Astrocyte (in vitro differentiated cells and primary cell): ENCODE measurements around the gene TANGO2. TPM values are rescaled to one million over a fixed set of nuclear protein-coding genes. Genes with fewer than 3 reads are reported as not detected.

Experiments
- DNase-seq: peaks from one replicate; pipeline ENCODE4 v3.0.0-alpha.2; 2010; ENCODE audit warnings: low read depth
- FAIRE-seq: peaks from 2 replicates; lab custom pipeline; 2011; peaks lifted over from hg19 to GRCh38; lab: Jason Lieb, UNC
- H2AFZ ChIP-seq: 2 replicates; pipeline ENCODE4 v1.6.0; 2012; ENCODE audit warnings: low read depth, low read length, inconsistent platforms
- H3K27ac ChIP-seq: 2 replicates; pipeline ENCODE4 v1.5.1; 2011; ENCODE audit warnings: low read depth, low read length, inconsistent platforms
- H3K27me3 ChIP-seq: 2 replicates; pipeline ENCODE4 v1.6.0; 2011; ENCODE audit warnings: low read length, inconsistent platforms; ENCODE audit not compliant: insufficient read depth
- H3K36me3 ChIP-seq: 2 replicates; pipeline ENCODE4 v1.5.1; 2011; ENCODE audit warnings: low read length, inconsistent platforms; ENCODE audit not compliant: insufficient read depth
- H3K4me1 ChIP-seq: 2 replicates; pipeline ENCODE4 v1.5.1; 2011; ENCODE audit warnings: low read length, inconsistent platforms; ENCODE audit not compliant: insufficient read depth
- H3K4me2 ChIP-seq: 2 replicates; pipeline ENCODE4 v1.6.0; 2012; ENCODE audit warnings: low read length, inconsistent platforms
- H3K4me3 ChIP-seq: 2 replicates; pipeline ENCODE4 v1.5.1; 2011; ENCODE audit warnings: low read depth, mild to moderate bottlenecking, low read length, inconsistent platforms; ENCODE audit not compliant: insufficient read depth
- H3K79me2 ChIP-seq: 2 replicates; pipeline ENCODE4 v1.6.0; 2012; ENCODE audit warnings: mild to moderate bottlenecking, low read length, inconsistent platforms; ENCODE audit not compliant: insufficient read depth
- H3K9ac ChIP-seq: 2 replicates; pipeline ENCODE4 v1.6.0; 2012; ENCODE audit warnings: mild to moderate bottlenecking, low read length, inconsistent platforms
- H3K9me3 ChIP-seq: 2 replicates; pipeline ENCODE4 v1.5.1; 2012; ENCODE audit warnings: low read depth, mild to moderate bottlenecking, low read length, inconsistent platforms; ENCODE audit not compliant: insufficient read depth
- H4K20me1 ChIP-seq: 2 replicates; pipeline ENCODE4 v1.6.0; 2012; ENCODE audit warnings: low read length, inconsistent platforms; ENCODE audit not compliant: insufficient read depth
- H3K27ac Mint-ChIP-seq: one replicate; pipeline ENCODE4 v1.8.0; 2021; ENCODE audit warnings: mild to moderate bottlenecking, mixed read lengths; ENCODE audit not compliant: unreplicated experiment
- H3K27me3 Mint-ChIP-seq: one replicate; pipeline ENCODE4 v1.8.0; 2021; ENCODE audit warnings: low read depth, mixed read lengths; ENCODE audit not compliant: unreplicated experiment
- H3K36me3 Mint-ChIP-seq: one replicate; pipeline ENCODE4 v1.8.0; 2021; ENCODE audit warnings: low read depth, mixed read lengths; ENCODE audit not compliant: unreplicated experiment
- H3K4me1 Mint-ChIP-seq: one replicate; pipeline ENCODE4 v1.8.0; 2021; ENCODE audit warnings: low read depth, mixed read lengths; ENCODE audit not compliant: unreplicated experiment
- H3K4me3 Mint-ChIP-seq: one replicate; pipeline ENCODE4 v1.8.0; 2021; ENCODE audit warnings: mild to moderate bottlenecking, moderate library complexity, mixed read lengths; ENCODE audit not compliant: unreplicated experiment
- H3K9me3 Mint-ChIP-seq: one replicate; pipeline ENCODE4 v1.8.0; 2021; ENCODE audit warnings: mild to moderate bottlenecking, mixed read lengths; ENCODE audit not compliant: unreplicated experiment
- EZH2 ChIP-seq: IDR thresholded peaks from 2 replicates; pipeline ENCODE4 v1.6.1; 2012; ENCODE audit warnings: mild to moderate bottlenecking, low read length, inconsistent platforms; ENCODE audit not compliant: insufficient read depth
- total RNA-seq: library from RNA; stranded (reverse); gene quantifications from 2 replicates; pipeline ENCODE4 v1.2.1, GENCODE V29; 2021
- TF ChIP-seq, protein P1 (sequence below): IDR thresholded peaks from 2 replicates; pipeline ENCODE4 v1.5.1; 2011; ENCODE audit warnings: low read depth, mild to moderate bottlenecking, inconsistent platforms, low read length, moderate library complexity; ENCODE audit not compliant: insufficient read depth

TANGO2 gene
- total RNA-seq, 1 donor from 2014 or later, result 28.0 TPM

DNA sequence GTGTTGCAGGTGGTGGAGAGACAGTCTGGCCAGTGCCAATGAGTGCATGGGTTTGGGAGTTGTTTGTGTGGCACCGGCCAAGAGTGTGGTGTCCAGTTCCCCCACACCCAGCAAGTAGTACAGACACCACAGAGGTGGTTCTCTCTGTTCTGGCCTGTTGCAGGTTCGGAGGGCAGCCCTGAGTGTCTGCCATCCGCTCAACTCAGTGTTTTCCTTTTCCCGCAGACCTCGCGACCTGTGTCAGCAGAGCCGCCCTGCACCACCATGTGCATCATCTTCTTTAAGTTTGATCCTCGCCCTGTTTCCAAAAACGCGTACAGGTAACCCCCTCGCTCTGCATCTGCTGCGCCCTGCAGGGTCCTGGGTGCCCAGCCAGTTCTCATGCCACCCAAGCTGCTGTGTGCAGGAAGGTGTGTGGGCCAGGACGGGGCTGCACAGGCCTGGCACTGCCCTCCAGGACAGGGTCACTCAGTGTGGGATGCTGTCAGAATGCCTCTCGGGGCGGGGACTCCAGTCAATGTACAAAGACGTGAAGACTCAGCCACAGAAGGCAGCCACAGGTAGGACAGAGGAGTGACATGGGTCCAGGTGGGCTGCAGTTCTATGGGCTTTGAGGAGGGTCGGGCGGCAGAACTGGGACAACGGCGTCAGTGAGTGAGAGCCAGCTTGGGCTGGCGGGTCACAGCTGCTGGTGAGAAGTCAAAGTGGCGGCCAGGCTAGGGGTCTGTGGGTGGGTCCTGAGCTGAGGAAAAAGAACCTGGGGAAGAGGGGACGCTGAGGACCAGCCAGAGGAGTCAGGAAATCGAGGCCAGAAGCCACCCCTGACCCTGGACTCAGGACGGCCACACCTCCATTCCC, 15.9 kb downstream of the TANGO2 start:
- DNase-seq, result no peak
- no peak for TF ChIP-seq EZH2
- TF ChIP-seq, protein P1, sequence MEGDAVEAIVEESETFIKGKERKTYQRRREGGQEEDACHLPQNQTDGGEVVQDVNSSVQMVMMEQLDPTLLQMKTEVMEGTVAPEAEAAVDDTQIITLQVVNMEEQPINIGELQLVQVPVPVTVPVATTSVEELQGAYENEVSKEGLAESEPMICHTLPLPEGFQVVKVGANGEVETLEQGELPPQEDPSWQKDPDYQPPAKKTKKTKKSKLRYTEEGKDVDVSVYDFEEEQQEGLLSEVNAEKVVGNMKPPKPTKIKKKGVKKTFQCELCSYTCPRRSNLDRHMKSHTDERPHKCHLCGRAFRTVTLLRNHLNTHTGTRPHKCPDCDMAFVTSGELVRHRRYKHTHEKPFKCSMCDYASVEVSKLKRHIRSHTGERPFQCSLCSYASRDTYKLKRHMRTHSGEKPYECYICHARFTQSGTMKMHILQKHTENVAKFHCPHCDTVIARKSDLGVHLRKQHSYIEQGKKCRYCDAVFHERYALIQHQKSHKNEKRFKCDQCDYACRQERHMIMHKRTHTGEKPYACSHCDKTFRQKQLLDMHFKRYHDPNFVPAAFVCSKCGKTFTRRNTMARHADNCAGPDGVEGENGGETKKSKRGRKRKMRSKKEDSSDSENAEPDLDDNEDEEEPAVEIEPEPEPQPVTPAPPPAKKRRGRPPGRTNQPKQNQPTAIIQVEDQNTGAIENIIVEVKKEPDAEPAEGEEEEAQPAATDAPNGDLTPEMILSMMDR, result no peak
- H3K9ac ChIP-seq, result no peak overlapping the region
- H3K79me2 ChIP-seq, result peaks cover 12% of the 10 kb centered on the region
- Mint-ChIP-seq H3K4me3 (no peak overlapping the region), H3K36me3 (peaks cover 25% of the 10 kb centered on the region), H3K27me3 (no peaks in the 10 kb centered on the region), H3K9me3 (peaks cover 4% of the 10 kb centered on the region), H3K4me1 (no peaks in the 10 kb centered on the region), H3K27ac (no peak overlapping the region)
- no peak overlapping the region for H3K4me2 ChIP-seq
- no peak overlapping the region for H3K27ac ChIP-seq
- H3K27me3 ChIP-seq, result no peaks in the 10 kb centered on the region
- H2AFZ ChIP-seq, result no peak overlapping the region
- H3K36me3 ChIP-seq, result no peaks in the 10 kb centered on the region
- peaks cover 49% of the 10 kb centered on the region for H4K20me1 ChIP-seq
- no peaks in the 10 kb centered on the region for H3K9me3 ChIP-seq
- H3K4me1 ChIP-seq, result no peaks in the 10 kb centered on the region
- H3K4me3 ChIP-seq, result no peak overlapping the region
- FAIRE-seq, result no peak

DNA sequence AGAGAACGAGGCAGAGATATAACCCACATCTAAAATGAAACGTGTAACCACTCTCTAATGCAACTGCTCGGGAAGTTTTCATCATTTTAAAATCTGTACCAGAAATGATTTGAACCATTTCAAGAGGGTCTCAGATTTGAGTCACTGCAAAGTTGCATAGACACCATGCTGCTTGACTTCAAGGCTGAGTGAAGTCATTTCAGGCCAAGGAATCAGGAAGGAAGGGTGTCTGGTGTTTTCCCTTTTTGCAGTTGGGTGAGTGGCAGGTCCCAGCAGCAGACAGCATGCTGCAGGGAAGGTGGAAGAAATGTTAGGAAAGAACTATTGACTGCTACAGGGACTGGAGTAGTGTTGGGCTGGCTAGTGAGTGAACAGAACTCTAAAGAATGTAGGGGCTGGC, 16.5 kb downstream of the TANGO2 start:
- no peak for DNase-seq
- Histone ChIP-seq H3K27ac (no peak overlapping the region), H2AFZ (no peak overlapping the region), H3K9ac (no peak overlapping the region), H3K4me1 (no peaks in the 10 kb centered on the region), H3K4me3 (no peak overlapping the region), H4K20me1 (peaks cover 45% of the 10 kb centered on the region), H3K36me3 (no peaks in the 10 kb centered on the region), H3K9me3 (no peaks in the 10 kb centered on the region), H3K27me3 (no peaks in the 10 kb centered on the region), H3K79me2 (peaks cover 8% of the 10 kb centered on the region), H3K4me2 (no peak overlapping the region)
- Mint-ChIP-seq H3K4me1 (no peaks in the 10 kb centered on the region), H3K27ac (no peak overlapping the region), H3K36me3 (peaks cover 29% of the 10 kb centered on the region), H3K4me3 (peak overlapping the region; percentile 72), H3K9me3 (peaks cover 4% of the 10 kb centered on the region), H3K27me3 (no peaks in the 10 kb centered on the region)
- TF ChIP-seq EZH2, result no peak
- TF ChIP-seq, protein P1, result no peak
- no peak for FAIRE-seq

DNA sequence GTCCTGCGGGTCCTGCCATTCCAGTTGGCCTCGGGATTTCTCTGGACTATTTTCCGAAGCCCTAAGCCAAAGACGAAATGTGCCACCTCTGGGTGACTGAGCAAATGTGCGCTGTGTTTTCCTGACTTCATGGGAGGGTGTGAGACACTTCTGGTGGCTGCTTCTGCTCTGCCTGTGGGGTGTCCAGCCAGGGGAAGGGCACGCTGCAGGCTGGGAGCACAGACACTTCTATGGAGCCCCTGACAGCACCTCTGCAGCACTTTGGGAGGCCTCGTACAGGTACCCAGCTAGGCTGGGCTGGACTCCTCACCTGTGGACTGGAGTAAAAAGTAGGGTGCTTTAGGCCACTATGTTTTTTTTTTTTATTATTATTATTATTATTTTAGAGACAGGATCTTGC, 17.7 kb downstream of the TANGO2 start:
- Mint-ChIP-seq H3K4me1 (no peaks in the 10 kb centered on the region), H3K9me3 (peaks cover 4% of the 10 kb centered on the region), H3K36me3 (peaks cover 33% of the 10 kb centered on the region), H3K27ac (no peak overlapping the region), H3K27me3 (no peaks in the 10 kb centered on the region), H3K4me3 (no peak overlapping the region)
- no peak for FAIRE-seq
- Histone ChIP-seq H3K27ac (no peak overlapping the region), H4K20me1 (peaks cover 40% of the 10 kb centered on the region), H3K4me2 (no peak overlapping the region), H3K27me3 (no peaks in the 10 kb centered on the region), H3K9ac (no peak overlapping the region), H2AFZ (no peak overlapping the region), H3K36me3 (no peaks in the 10 kb centered on the region), H3K4me3 (no peak overlapping the region), H3K79me2 (no peaks in the 10 kb centered on the region), H3K9me3 (no peaks in the 10 kb centered on the region), H3K4me1 (no peaks in the 10 kb centered on the region)
- no peak for DNase-seq
- TF ChIP-seq, protein P1, result no peak
- TF ChIP-seq EZH2, result no peak
